GM12892 (cell line): ENCODE measurements around the gene SH2D5.
A peak's percentile ranks its signal among the peaks of the same experiment; 100 is the strongest.
"Not testable (repeated sequence)": the region's sequence is repeated elsewhere in the genome, so short reads cannot be mapped to it uniquely, and the experiment has no call there.

Experiments
- DNase-seq: peaks from one replicate; pipeline ENCODE4 v3.0.0; 2011; ENCODE audit not compliant: insufficient read length
- FAIRE-seq: peaks from 2 replicates; lab custom pipeline; 2011; peaks lifted over from hg19 to GRCh38; lab: Jason Lieb, UNC
- POLR2A ChIP-seq: IDR thresholded peaks from 2 replicates; pipeline ENCODE4 v1.6.1; 2011; ENCODE audit warnings: low read depth, low read length, control low read depth
- POLR2AphosphoS5 ChIP-seq: IDR thresholded peaks from 2 replicates; pipeline ENCODE4 v1.6.1; 2011; ENCODE audit warnings: low read depth, low read length, control low read depth
- TAF1 ChIP-seq: IDR thresholded peaks from 2 replicates; pipeline ENCODE4 v1.6.1; 2011; ENCODE audit warnings: low read depth, mild to moderate bottlenecking, control low read depth, low read length, borderline replicate concordance

SH2D5 gene

GRCh38 chr1:20684050-20684620 is 48.4 kb downstream of the SH2D5 start:
- FAIRE-seq (no peak), DNase-seq (no peak)
- no peak for TF ChIP-seq POLR2AphosphoS5
- no peak for TF ChIP-seq POLR2A
- no peak for TF ChIP-seq TAF1

- DNase-seq (no peak), FAIRE-seq (no peak)
- no peak for TF ChIP-seq POLR2A
- TF ChIP-seq POLR2AphosphoS5: no peak
- TF ChIP-seq TAF1: no peak
Measured at GRCh38 chr1:20683614-20684013, 48.9 kb downstream of the SH2D5 start.

DNA sequence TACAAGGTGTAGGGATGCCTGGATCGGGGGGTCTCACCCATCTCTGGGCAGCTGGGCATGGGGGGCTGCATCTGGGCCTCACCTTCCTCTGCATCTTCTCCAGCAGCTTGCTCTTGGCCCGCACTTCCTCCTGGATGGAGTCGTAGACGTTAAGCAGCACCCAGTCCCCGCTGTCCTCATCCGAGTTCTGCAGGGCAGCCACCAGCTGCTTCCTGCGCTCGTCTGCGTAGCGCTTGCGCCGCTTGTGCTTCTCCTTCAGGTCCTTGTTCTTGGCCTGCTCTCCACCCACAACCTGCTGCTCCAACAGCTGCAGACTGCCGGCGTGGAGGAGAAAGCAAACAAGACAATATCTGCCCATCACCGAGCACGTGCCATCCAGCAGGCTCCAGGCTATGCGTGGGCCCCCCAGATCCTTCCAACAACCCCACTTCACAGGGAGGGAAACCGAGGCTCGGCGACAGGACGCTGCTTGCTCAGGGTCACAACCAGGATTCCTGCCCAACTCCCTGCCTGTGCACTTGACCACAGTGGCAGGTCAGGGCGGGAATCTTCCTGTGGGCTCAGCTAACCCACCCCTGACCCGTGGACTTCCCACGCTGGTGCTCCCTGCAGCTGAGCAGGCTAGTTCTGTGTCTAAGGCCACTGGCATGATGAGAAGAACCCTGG is 49.8 kb downstream of the SH2D5 start:
- FAIRE-seq (no peak), DNase-seq (no peak)

DNA sequence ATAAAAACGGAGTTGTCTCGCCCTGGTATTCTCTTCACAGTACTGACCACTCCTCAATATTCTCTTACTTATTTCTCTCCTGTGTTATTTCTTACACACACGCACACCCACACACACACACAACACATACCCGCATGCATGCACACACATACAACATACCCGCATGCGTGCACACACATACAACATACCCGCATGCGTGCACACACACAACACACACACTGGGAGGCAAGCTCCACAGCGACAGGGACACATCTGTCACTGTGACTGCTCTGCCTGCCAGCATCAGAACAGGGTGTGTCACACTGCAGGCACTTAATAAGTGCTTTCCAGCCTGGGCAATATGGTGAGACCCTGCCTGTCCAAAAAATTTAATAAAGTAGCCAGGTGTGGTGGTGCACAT is 50.5 kb downstream of the SH2D5 start:
- no peak for TF ChIP-seq TAF1
- TF ChIP-seq POLR2A: no peak
- TF ChIP-seq POLR2AphosphoS5: no peak
- FAIRE-seq: no peak
- no peak for DNase-seq

More for the DNA sequence above, 49.8 kb downstream of the SH2D5 start:
- no peak for TF ChIP-seq TAF1
- TF ChIP-seq POLR2AphosphoS5: no peak
- no peak for TF ChIP-seq POLR2A

DNA sequence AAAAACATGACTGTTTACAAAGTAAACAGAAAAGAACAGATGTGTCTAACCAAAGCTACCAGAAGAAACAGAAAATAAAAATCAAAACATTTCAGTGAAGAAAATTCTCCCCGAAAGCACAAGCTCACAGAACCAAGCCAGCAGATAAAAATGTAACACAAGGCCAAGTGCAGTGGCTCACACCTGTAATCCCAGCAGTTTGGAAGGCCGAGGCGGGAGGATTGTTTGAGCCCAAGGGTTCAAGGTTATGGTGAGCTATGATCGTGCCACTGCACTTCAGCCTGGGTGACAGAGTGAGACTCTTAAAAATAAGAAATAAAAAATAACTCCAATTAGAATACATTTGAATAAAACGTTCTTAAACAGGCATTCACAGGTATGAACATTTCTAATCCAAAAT is 52.2 kb downstream of the SH2D5 start:
- FAIRE-seq (no peak), DNase-seq (no peak)
- no peak for TF ChIP-seq POLR2AphosphoS5
- TF ChIP-seq TAF1: no peak
- no peak for TF ChIP-seq POLR2A

GRCh38 chr1:20678599-20678998 is 53.9 kb downstream of the SH2D5 start:
- peak; percentile 96 for FAIRE-seq
- DNase-seq: no peak
- no peak for TF ChIP-seq TAF1
- no peak for TF ChIP-seq POLR2AphosphoS5
- TF ChIP-seq POLR2A: no peak

DNA sequence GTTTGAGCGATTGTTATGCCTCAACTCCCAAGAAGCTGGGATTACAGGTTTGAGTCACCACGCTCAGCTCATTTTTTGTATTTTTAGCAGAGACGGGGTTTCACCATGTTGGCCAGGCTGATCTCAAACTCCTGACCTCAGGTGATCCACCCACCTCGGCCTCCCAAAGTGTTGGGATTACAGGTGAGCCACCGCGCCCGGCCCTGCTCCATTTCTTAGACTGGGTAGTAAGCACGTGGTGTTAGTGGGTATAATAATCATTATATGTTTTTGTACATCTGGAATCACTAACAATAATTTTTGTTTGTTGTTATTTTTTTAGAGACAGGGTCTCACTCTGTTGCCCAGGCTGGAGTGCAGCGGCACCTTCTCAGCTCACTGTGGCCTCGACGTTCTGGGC is 58.9 kb downstream of the SH2D5 start:
- not testable (repeated sequence) for DNase-seq

GRCh38 chr1:20672265-20672632 is 60.3 kb downstream of the SH2D5 start:
- FAIRE-seq (no peak), DNase-seq (no peak)
- TF ChIP-seq POLR2A: no peak
- TF ChIP-seq TAF1: no peak
- TF ChIP-seq POLR2AphosphoS5: no peak

More for the DNA sequence above, 58.9 kb downstream of the SH2D5 start:
- FAIRE-seq: not testable (repeated sequence)

- no peak for FAIRE-seq
- no peak for DNase-seq
- TF ChIP-seq TAF1 (no peak), POLR2A (no peak), POLR2AphosphoS5 (no peak)
Measured at GRCh38 chr1:20670936-20671335, 61.6 kb downstream of the SH2D5 start.
